ENCODE data around the gene PPP2CA. TPM values are rescaled to one million over a fixed set of nuclear protein-coding genes. Genes with fewer than 3 reads are reported as not detected.

Gene PPP2CA
- total and polyA plus RNA-seq, 9 donors = 28.0 to 142 (median 81.7) TPM

- intact Hi-C loops (cut with DNase I) = loop anchor here in 1 of 4 donors (10.0 kb wide), 1 partner anchor 105 kb away; no protein-coding TSS in a partner anchor
- Histone ChIP-seq H3K27me3 (no peaks in the 10 kb centered on the region), H3K4me1 (ENCODE audit: insufficient read depth) (no peaks in the 10 kb centered on the region), H3K9me3 (no peaks in the 10 kb centered on the region), H3K4me3 (no peak overlapping the region), H3K36me3 (no peaks in the 10 kb centered on the region), H3K27ac (no peak overlapping the region)
- DNase-seq = no peak
- TF ChIP-seq, protein P1, sequence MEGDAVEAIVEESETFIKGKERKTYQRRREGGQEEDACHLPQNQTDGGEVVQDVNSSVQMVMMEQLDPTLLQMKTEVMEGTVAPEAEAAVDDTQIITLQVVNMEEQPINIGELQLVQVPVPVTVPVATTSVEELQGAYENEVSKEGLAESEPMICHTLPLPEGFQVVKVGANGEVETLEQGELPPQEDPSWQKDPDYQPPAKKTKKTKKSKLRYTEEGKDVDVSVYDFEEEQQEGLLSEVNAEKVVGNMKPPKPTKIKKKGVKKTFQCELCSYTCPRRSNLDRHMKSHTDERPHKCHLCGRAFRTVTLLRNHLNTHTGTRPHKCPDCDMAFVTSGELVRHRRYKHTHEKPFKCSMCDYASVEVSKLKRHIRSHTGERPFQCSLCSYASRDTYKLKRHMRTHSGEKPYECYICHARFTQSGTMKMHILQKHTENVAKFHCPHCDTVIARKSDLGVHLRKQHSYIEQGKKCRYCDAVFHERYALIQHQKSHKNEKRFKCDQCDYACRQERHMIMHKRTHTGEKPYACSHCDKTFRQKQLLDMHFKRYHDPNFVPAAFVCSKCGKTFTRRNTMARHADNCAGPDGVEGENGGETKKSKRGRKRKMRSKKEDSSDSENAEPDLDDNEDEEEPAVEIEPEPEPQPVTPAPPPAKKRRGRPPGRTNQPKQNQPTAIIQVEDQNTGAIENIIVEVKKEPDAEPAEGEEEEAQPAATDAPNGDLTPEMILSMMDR (IDR thresholded peaks at IDR 0.05) = no peak
- TF ChIP-seq POLR2A (IDR thresholded peaks at IDR 0.05) (no peak), EP300 (IDR thresholded peaks at IDR 0.05) (no peak)
- WGBS, 3 donors = 73 to 79% (median 77%) methylated on average over 4 of the region's 4 CpGs
Measured at GRCh38 chr5:134149571-134150303, 76.1 kb downstream of the PPP2CA start.

GRCh38 chr5:134148986-134149539 is 76.8 kb downstream of the PPP2CA start:
- Histone ChIP-seq H3K9me3 (no peaks in the 10 kb centered on the region), H3K27me3 (no peaks in the 10 kb centered on the region), H3K36me3 (no peaks in the 10 kb centered on the region), H3K27ac (no peak overlapping the region), H3K4me3 (no peak overlapping the region), H3K4me1 (ENCODE audit: insufficient read depth) (no peaks in the 10 kb centered on the region)
- DNase-seq = no peak
- 81 to 89% (median 82%) methylated on average over 6 of the region's 6 CpGs for WGBS, 3 donors
- TF ChIP-seq, protein P1 (IDR thresholded peaks at IDR 0.05) = no peak
- TF ChIP-seq POLR2A (IDR thresholded peaks at IDR 0.05) = no peak
- TF ChIP-seq EP300 (IDR thresholded peaks at IDR 0.05) = no peak
- intact Hi-C loops (cut with DNase I) = loop anchor here in 1 of 4 donors (10.0 kb wide), 1 partner anchor 104 kb away; no protein-coding TSS in a partner anchor

DNA sequence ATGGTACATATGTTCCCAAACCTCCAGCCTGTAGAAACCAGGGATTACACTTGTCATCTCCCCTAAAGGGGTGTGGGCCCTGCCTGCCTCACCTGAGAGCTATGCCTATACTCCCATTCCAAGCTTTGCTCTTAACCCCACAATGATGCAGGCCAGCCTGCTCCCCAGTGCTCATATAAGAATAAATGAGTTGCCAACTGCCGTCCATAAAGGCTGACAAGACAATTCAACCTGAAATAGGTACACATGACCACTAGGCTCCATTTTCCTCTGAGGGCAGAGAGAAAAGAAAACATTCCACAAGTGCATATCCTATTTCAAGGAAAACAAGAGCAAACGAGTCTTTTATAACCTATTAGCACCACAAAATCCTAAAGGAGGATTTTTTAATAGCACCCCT is 77.6 kb downstream of the PPP2CA start:
- no peaks in the 10 kb centered on the region for H3K9me3 ChIP-seq
- no peak overlapping the region for H3K4me3 ChIP-seq
- H3K4me1 ChIP-seq (ENCODE audit: insufficient read depth) = no peaks in the 10 kb centered on the region
- H3K27ac ChIP-seq = no peak overlapping the region
- H3K27me3 ChIP-seq = no peaks in the 10 kb centered on the region
- TF ChIP-seq POLR2A (IDR thresholded peaks at IDR 0.05) (no peak), EP300 (IDR thresholded peaks at IDR 0.05) (no peak)
- TF ChIP-seq, protein P1 (IDR thresholded peaks at IDR 0.05) = no peak
- intact Hi-C loops (cut with DNase I) = loop anchor here in 1 of 4 donors (10.0 kb wide), 1 partner anchor 104 kb away; no protein-coding TSS in a partner anchor
- DNase-seq = no peak
- no peaks in the 10 kb centered on the region for H3K36me3 ChIP-seq
- WGBS, 3 donors = 30 to 50% (median 31%) methylated on average over 2 of the region's 2 CpGs

- Histone ChIP-seq H3K4me3 (no peak overlapping the region), H3K27me3 (no peaks in the 10 kb centered on the region), H3K27ac (no peak overlapping the region), H3K36me3 (no peaks in the 10 kb centered on the region), H3K9me3 (no peaks in the 10 kb centered on the region), H3K4me1 (ENCODE audit: insufficient read depth) (no peaks in the 10 kb centered on the region)
- peak in 1 of 5 donors; percentile 27 for DNase-seq
- intact Hi-C loops (cut with DNase I) = loop anchor here in 1 of 4 donors (10.0 kb wide), 1 partner anchor 102 kb away; no protein-coding TSS in a partner anchor
- WGBS, 3 donors = 87 to 89% (median 89%) methylated on average over 4 of the region's 4 CpGs
- TF ChIP-seq, protein P1 (IDR thresholded peaks at IDR 0.05) = no peak
- TF ChIP-seq EP300 (IDR thresholded peaks at IDR 0.05) = no peak
- no peak for TF ChIP-seq POLR2A (IDR thresholded peaks at IDR 0.05)
Measured at GRCh38 chr5:134146651-134147518, 79.0 kb downstream of the PPP2CA start.
